Stimulated activated memory B cell treated with anti-CD40 and anti-IgM and Interleukin-4, amounts not matched to agents 10 μg/mL and 1 μg/mL and 100 μg/mL, for 72 hours (primary cell): Measurements from ENCODE around the gene RLBP1.

ENCODE experiments used
- ATAC-seq: fragments of 150-1000 bp; cut with Tn5 transposase; 2 replicates; pipeline ENCODE4 v1.10.0; 2021
- H3K27ac Mint-ChIP-seq: one replicate; pipeline ENCODE4 v1.8.0; 2022; ENCODE audit warnings: mild to moderate bottlenecking, mixed read lengths
- H3K27me3 Mint-ChIP-seq: one replicate; pipeline ENCODE4 v1.8.0; 2022; ENCODE audit warnings: mixed read lengths
- H3K36me3 Mint-ChIP-seq: one replicate; pipeline ENCODE4 v1.8.0; 2022; ENCODE audit warnings: mixed read lengths
- H3K4me1 Mint-ChIP-seq: one replicate; pipeline ENCODE4 v1.8.0; 2022; ENCODE audit warnings: mixed read lengths
- H3K4me3 Mint-ChIP-seq: one replicate; pipeline ENCODE4 v1.8.0; 2022; ENCODE audit warnings: mild to moderate bottlenecking, moderate library complexity, mixed read lengths
- H3K9me3 Mint-ChIP-seq: one replicate; pipeline ENCODE4 v1.8.0; 2022; ENCODE audit warnings: mixed read lengths

Gene RLBP1

GRCh38 chr15:89217686-89218376, 3.5 kb downstream of the RLBP1 start:
- H3K4me3 Mint-ChIP-seq: no peak overlapping the region
- H3K27ac Mint-ChIP-seq: no peak overlapping the region
- no peaks in the 10 kb centered on the region for H3K9me3 Mint-ChIP-seq
- no peaks in the 10 kb centered on the region for H3K4me1 Mint-ChIP-seq
- H3K27me3 Mint-ChIP-seq: peaks cover 25% of the 10 kb centered on the region
- no peaks in the 10 kb centered on the region for H3K36me3 Mint-ChIP-seq
- no peak for ATAC-seq

- ATAC-seq: no peak
- Mint-ChIP-seq H3K4me3 (no peak overlapping the region), H3K4me1 (no peaks in the 10 kb centered on the region), H3K27ac (no peak overlapping the region), H3K9me3 (no peaks in the 10 kb centered on the region), H3K27me3 (peaks cover 17% of the 10 kb centered on the region), H3K36me3 (no peaks in the 10 kb centered on the region)
Observed at GRCh38 chr15:89217031-89217430, 4.3 kb downstream of the RLBP1 start.

GRCh38 chr15:89215627-89216026, 5.8 kb downstream of the RLBP1 start:
- H3K9me3 Mint-ChIP-seq: no peaks in the 10 kb centered on the region
- no peaks in the 10 kb centered on the region for H3K36me3 Mint-ChIP-seq
- no peak overlapping the region for H3K4me3 Mint-ChIP-seq
- H3K27ac Mint-ChIP-seq: no peak overlapping the region
- ATAC-seq: peak; percentile 22
- H3K4me1 Mint-ChIP-seq: no peaks in the 10 kb centered on the region
- H3K27me3 Mint-ChIP-seq: peaks cover 11% of the 10 kb centered on the region

DNA sequence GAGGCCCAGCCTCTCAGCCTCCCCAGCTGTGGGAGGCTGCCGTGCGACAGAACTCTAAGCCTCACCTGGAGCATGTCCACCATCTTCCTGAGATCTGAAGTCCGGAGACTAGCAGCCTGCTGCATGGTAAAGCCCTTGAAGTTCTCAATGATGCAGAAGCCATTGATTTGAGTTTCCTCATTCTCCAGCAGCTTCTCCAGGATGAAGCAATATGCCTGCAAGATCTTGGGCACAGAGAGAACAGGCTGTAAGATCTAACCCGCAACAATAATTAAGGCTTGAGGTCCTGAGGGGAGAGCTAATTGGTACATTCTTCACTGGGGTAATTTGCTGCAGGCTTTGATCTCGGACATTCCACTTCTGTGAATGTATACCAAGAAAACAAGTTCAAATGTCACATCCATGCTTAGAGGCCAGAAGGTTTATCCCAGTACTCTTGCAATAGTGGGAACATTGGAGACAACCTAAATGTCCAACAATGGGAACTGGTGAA, 9.7 kb downstream of the RLBP1 start:
- H3K27me3 Mint-ChIP-seq: peaks cover 16% of the 10 kb centered on the region
- H3K27ac Mint-ChIP-seq: no peak overlapping the region
- H3K4me1 Mint-ChIP-seq: peaks cover 5% of the 10 kb centered on the region
- H3K4me3 Mint-ChIP-seq: no peak overlapping the region
- no peak for ATAC-seq
- H3K36me3 Mint-ChIP-seq: no peaks in the 10 kb centered on the region
- no peaks in the 10 kb centered on the region for H3K9me3 Mint-ChIP-seq

DNA sequence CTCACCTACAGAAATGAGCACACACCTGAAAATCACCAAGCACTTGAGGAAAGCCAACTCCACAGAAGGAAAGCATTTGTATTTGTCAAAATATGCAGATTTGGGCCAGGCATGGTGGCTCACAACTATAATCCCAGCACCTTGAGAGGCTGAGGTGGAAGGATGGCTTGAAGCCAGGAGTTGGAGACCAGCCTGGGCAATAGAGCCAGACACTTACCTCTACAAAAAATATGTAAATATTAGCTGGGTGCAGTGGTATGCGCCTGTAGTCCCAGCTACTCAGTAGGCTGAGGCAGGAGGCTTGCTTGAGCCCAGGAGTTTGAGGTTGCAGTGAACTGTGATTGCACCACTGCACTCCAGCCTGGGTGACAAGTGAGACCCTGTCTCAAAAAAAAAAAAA, 12.3 kb downstream of the RLBP1 start:
- H3K9me3 Mint-ChIP-seq: no peaks in the 10 kb centered on the region
- no peak for ATAC-seq
- H3K27ac Mint-ChIP-seq: no peak overlapping the region
- H3K4me1 Mint-ChIP-seq: peaks cover 6% of the 10 kb centered on the region
- no peaks in the 10 kb centered on the region for H3K36me3 Mint-ChIP-seq
- peaks cover 16% of the 10 kb centered on the region for H3K27me3 Mint-ChIP-seq
- no peak overlapping the region for H3K4me3 Mint-ChIP-seq

- ATAC-seq: no peak
- Mint-ChIP-seq H3K4me3 (no peak overlapping the region), H3K4me1 (peaks cover 6% of the 10 kb centered on the region), H3K27me3 (peaks cover 16% of the 10 kb centered on the region), H3K27ac (no peak overlapping the region), H3K9me3 (no peaks in the 10 kb centered on the region), H3K36me3 (no peaks in the 10 kb centered on the region)
Observed at GRCh38 chr15:89208256-89208655, 13.1 kb downstream of the RLBP1 start.

DNA sequence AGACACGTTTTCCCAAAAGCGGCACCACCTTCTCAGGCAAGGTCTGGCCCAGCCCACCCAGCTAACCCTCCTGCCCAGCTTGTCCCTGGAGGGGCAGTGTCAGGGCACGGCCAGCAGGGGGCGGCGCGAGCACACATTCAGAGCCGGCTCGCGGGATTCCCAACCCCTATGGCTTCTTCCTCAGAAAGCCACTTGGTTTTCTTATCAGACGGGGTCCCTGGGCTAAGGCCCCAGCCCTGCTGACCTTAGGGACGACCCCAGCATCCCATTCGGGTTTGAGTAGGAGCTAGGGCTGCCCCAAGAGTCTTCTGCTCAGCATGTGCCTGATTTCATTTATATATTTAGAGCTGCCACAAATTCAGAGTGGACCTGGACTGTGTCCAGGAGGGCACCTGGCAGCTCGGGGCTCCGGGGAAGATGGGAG, 14.5 kb downstream of the RLBP1 start:
- no peak overlapping the region for H3K4me3 Mint-ChIP-seq
- no peak overlapping the region for H3K27ac Mint-ChIP-seq
- no peaks in the 10 kb centered on the region for H3K9me3 Mint-ChIP-seq
- peak; percentile 77 for ATAC-seq
- no peaks in the 10 kb centered on the region for H3K36me3 Mint-ChIP-seq
- peaks cover 16% of the 10 kb centered on the region for H3K27me3 Mint-ChIP-seq
- H3K4me1 Mint-ChIP-seq: peaks cover 6% of the 10 kb centered on the region

GRCh38 chr15:89205991-89206585, 15.3 kb downstream of the RLBP1 start:
- peaks cover 5% of the 10 kb centered on the region for H3K36me3 Mint-ChIP-seq
- ATAC-seq: no peak

DNA sequence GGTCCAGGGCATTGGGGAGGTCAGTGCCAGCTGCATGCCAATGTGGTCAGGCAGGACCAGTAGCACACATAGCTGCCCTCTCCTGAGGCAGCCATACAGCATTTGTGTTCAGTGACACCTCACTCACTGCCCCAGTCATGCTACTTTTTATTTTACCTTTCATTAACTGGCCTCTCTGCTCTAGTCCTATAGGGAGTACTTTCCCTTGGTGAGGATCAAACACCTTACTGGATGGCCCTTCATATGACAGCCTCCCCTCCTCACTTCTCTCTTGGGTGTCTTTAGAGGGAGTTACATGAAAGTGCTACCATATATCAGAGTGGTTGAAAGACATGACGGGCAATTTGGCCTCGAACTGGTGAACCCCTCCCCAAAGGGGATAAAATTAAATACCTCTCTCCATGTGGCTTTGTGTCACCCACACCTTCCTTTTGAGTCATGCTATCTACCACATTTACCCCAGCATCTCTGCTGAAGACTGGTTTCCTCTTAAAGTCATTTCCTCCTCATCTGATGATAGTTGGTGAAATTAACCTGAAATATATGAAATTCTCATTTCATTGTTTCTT, 17.6 kb downstream of the RLBP1 start:
- H3K27ac Mint-ChIP-seq: no peak overlapping the region
- peak; percentile 49 for ATAC-seq
- no peak overlapping the region for H3K4me3 Mint-ChIP-seq

More at GRCh38 chr15:89205991-89206585, 15.3 kb downstream of the RLBP1 start:
- Mint-ChIP-seq H3K27me3 (peaks cover 16% of the 10 kb centered on the region), H3K27ac (no peak overlapping the region), H3K4me3 (no peak overlapping the region), H3K9me3 (no peaks in the 10 kb centered on the region), H3K4me1 (peaks cover 6% of the 10 kb centered on the region)

GRCh38 chr15:89201465-89202005, 19.8 kb downstream of the RLBP1 start:
- no peak for ATAC-seq
- H3K4me3 Mint-ChIP-seq: no peak overlapping the region
- H3K36me3 Mint-ChIP-seq: peaks cover 31% of the 10 kb centered on the region
- H3K4me1 Mint-ChIP-seq: no peaks in the 10 kb centered on the region
- no peak overlapping the region for H3K27ac Mint-ChIP-seq
- H3K27me3 Mint-ChIP-seq: no peaks in the 10 kb centered on the region
- H3K9me3 Mint-ChIP-seq: no peaks in the 10 kb centered on the region

More for the DNA sequence above, 17.6 kb downstream of the RLBP1 start:
- H3K9me3 Mint-ChIP-seq: no peaks in the 10 kb centered on the region
- peaks cover 18% of the 10 kb centered on the region for H3K36me3 Mint-ChIP-seq
- peaks cover 16% of the 10 kb centered on the region for H3K27me3 Mint-ChIP-seq
- H3K4me1 Mint-ChIP-seq: peaks cover 6% of the 10 kb centered on the region

- no peaks in the 10 kb centered on the region for H3K4me1 Mint-ChIP-seq
- H3K36me3 Mint-ChIP-seq: peaks cover 44% of the 10 kb centered on the region
- ATAC-seq: no peak
- no peaks in the 10 kb centered on the region for H3K27me3 Mint-ChIP-seq
- H3K9me3 Mint-ChIP-seq: no peaks in the 10 kb centered on the region
- no peak overlapping the region for H3K4me3 Mint-ChIP-seq
- no peak overlapping the region for H3K27ac Mint-ChIP-seq
Observed at GRCh38 chr15:89200182-89200581, 21.2 kb downstream of the RLBP1 start.

DNA sequence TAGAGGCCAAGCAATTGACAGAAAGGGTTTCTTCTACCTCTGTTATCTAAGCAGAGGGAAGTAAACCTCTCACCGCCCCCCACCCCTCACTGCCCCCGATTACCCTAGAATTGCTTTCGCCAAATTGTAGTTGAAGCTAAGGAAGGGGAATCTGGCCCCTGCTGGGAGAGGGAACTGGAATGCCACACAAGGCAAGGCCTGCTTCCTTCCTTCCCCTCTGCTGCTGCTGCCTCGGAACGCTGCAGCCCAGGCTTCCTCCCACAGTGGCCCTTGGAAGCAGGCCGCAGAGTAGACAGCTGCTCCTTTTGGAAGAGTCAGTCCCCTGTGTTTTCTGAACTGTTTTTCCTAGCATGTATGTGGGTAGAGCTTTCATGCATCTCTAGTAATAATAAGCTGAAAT, 21.6 kb downstream of the RLBP1 start:
- Mint-ChIP-seq H3K4me3 (no peak overlapping the region), H3K27me3 (no peaks in the 10 kb centered on the region), H3K9me3 (no peaks in the 10 kb centered on the region), H3K36me3 (peaks cover 45% of the 10 kb centered on the region), H3K4me1 (no peaks in the 10 kb centered on the region), H3K27ac (no peak overlapping the region)
- no peak for ATAC-seq

- ATAC-seq: no peak
- Mint-ChIP-seq H3K4me3 (no peak overlapping the region), H3K27me3 (no peaks in the 10 kb centered on the region), H3K36me3 (peaks cover 45% of the 10 kb centered on the region), H3K9me3 (no peaks in the 10 kb centered on the region), H3K27ac (no peak overlapping the region), H3K4me1 (no peaks in the 10 kb centered on the region)
Observed at GRCh38 chr15:89198934-89199333, 22.4 kb downstream of the RLBP1 start.

DNA sequence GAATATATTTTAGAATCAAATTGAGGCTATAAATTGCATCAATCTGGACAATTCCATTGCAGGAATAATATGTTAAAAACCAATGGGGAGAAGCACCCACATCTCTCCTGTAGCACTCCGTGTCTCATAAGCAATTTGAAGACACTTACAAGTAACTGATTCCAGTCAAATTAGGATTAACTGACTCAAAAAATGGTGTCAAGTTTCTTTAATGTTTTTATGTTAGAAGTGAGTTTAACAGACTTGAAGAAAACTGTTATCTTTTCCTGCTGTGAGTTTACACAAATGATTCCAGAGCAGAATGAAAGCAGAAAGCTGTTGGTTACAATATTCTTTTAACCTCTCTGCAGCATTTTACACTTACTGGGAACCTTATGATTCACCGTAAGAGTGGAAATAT, 23.2 kb downstream of the RLBP1 start:
- peaks cover 51% of the 10 kb centered on the region for H3K36me3 Mint-ChIP-seq
- H3K27me3 Mint-ChIP-seq: no peaks in the 10 kb centered on the region
- H3K4me1 Mint-ChIP-seq: no peaks in the 10 kb centered on the region
- no peak overlapping the region for H3K27ac Mint-ChIP-seq
- H3K9me3 Mint-ChIP-seq: no peaks in the 10 kb centered on the region
- H3K4me3 Mint-ChIP-seq: no peak overlapping the region
- no peak for ATAC-seq

- ATAC-seq: no peak
- H3K4me1 Mint-ChIP-seq: no peaks in the 10 kb centered on the region
Observed at GRCh38 chr15:89197503-89197971, 23.8 kb downstream of the RLBP1 start.

More at GRCh38 chr15:89197503-89197971, 23.8 kb downstream of the RLBP1 start:
- Mint-ChIP-seq H3K36me3 (peaks cover 57% of the 10 kb centered on the region), H3K27me3 (no peaks in the 10 kb centered on the region), H3K4me3 (no peak overlapping the region), H3K9me3 (no peaks in the 10 kb centered on the region), H3K27ac (no peak overlapping the region)
